Stimulated activated CD8-positive, alpha-beta memory T cell treated with anti-CD3 and anti-CD28 coated beads, Interleukin-15, amount 100 ng/mL, for 1 hour (primary cell): Measurements from ENCODE around the gene DNAJC5.
"Not testable (repeated sequence)": the region's sequence is repeated elsewhere in the genome, so short reads cannot be mapped to it uniquely, and the experiment has no call there.

ENCODE experiments used
- DNase-seq: peaks from one replicate; pipeline ENCODE4 v3.0.0-alpha.2; 2020; ENCODE audit warnings: low read depth

DNAJC5 gene, protein sequence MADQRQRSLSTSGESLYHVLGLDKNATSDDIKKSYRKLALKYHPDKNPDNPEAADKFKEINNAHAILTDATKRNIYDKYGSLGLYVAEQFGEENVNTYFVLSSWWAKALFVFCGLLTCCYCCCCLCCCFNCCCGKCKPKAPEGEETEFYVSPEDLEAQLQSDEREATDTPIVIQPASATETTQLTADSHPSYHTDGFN

GRCh38 chr20:63894358-63895201 is at the start of gene DNAJC5:
Gene DNAJC5 (plus strand): TSS chr20:63895126. CDS start chr20:63928346, 33,220 bp downstream.
- DNase-seq = peak; percentile 90

GRCh38 chr20:63846128-63846771 is 48.7 kb upstream of the DNAJC5 start:
- DNase-seq = no peak

DNA sequence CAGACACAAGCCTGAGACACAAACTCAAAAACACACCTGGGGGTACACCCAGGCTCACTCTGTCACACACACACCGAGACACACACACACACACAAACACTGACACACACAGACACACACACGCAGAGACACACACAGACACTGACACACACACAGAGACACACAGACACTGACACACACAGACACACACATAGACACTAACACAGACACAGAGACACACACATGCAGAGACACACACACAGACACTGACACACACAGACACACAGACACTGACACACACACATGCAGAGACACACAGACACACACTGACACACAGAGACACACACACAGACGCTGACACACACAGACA is 48.1 kb upstream of the DNAJC5 start:
- no peak for DNase-seq

GRCh38 chr20:63847237-63848002 is 47.5 kb upstream of the DNAJC5 start:
- DNase-seq = no peak

DNA sequence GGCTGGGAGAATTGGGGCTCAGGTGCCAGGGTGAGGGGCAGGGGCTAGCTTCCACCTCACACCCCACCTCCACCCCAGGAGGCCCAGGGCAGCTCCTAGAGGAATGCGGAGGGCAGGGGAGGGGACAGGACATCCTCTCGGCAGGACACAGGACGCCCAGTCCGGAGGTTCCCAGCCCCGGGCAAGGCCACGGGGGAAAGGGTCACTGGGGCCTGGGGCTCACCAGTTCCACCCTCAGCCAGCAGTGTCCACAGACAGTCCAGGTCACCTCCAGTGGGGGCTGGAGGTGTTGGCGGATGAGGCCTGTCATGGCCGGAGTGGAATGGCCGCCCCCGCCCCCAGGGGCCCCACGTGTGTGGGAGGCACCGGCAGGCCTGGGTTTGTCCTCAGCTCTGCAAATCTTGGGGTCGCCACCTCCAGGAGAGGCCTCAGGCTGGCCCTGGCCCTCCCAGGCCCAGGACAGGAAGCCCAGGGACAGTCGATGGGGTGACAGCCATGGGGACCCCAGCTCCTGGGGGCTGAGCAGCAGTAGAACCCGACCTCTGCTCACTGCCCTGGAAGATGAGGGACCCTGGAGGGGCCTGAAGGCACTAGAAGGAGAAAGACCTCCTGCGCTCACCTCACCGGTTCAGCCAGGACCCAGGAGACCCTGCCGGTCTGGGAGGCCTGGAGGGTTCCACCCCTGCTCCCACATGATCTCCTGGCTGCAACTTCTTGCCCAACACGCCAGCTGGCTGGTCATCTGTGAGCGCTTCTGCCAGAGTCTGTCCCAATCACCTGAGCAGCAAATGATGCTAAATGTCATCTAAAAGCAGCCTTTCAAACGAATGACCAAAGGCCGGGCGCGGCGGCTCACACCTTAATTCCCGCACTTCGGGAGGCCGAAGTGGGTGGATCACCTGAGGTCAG is 46.7 kb upstream of the DNAJC5 start:
- no peak for DNase-seq

GRCh38 chr20:63850689-63851547 is 44.0 kb upstream of the DNAJC5 start:
- no peak for DNase-seq

DNA sequence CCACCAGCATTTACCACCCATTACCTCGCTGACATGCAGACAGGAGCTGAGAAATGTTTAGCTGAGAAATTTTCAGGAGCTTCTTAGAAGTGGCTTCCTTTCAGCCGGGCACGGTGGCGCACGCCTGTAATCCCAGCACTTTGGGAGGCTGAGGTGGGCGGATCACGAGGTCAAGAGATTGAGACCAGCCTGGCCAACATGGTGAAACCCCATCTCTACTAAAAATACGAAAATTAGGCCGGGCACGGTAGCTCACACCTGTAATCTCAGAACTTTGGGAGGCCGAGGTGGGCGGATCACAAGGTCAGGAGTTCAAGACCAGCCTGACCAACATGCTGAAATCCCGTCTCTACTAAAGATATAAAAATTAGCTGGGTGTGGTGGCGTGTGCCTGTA is 43.4 kb upstream of the DNAJC5 start:
- not testable (repeated sequence) for DNase-seq

- not testable (repeated sequence) for DNase-seq
These were observed 41.2 kb upstream of the DNAJC5 start for GRCh38 chr20:63853733-63854068.

DNA sequence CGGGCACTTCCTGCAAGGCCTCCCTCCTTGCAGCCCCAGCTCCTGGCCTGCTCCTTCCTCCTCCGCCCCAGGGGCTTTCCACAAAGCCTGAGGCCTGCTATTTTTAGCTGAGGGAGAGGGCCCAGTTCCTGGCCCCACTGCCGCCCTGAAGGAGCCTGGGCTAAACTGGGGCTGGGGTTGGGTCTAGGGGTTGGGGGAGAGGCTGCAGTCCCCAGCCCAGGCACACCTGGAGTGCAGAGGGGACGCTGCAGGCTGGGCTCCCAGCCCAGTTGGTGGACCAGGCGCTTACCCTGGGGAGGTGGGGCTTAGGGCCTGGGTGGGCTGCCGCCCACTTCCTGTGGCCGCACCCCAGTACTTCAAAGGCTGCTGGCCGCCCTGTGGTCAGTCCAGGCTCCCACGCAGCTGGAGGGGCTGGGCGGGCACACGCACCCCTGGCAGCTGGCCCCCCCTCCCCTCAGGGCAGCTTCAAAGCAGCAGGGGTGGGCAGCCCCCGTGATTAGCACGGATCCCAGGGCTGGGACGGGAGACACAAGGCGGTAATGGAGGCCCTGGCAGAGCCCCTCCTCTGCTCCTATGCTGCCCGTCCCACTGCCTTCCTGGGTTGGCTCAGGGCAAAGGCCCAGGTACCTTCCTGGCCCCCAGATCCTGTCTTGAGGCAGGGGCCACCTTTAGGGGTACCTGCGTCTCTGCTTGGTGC is 40.7 kb upstream of the DNAJC5 start:
- no peak for DNase-seq

GRCh38 chr20:63854766-63855362 is 40.1 kb upstream of the DNAJC5 start:
- DNase-seq = no peak

- no peak for DNase-seq
These were observed 39.4 kb upstream of the DNAJC5 start for GRCh38 chr20:63855363-63856097.

GRCh38 chr20:63856098-63856511 is 38.8 kb upstream of the DNAJC5 start:
- no peak for DNase-seq

- no peak for DNase-seq
These were observed 37.0 kb upstream of the DNAJC5 start for GRCh38 chr20:63857764-63858392.

- DNase-seq = no peak
These were observed 36.3 kb upstream of the DNAJC5 start for GRCh38 chr20:63858393-63859165.

DNA sequence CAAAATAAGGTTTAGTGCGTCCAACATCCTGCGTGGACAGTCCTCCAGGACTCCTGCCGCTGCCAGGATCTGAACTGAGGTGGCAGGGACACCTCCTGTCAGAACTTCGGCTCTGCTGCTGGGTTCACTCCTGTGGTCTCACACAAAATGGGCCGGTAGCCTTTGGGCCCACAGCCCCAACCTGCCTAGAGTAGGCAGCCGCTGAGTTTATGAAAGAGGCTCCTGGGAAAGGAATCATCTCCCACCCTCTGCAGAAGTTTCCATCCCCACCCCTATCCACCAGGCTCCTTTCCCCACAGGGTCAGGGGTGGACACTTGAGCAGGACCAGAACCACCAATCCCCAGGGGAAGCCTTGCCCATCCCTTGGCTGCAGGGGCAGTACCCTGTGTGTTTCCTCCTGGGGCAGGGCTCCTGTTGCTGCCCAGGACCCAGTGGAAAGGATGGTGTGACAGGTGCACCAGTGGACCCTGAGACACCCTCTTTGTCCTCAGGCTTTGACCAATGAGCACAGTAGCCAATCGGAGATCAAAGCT is 35.7 kb upstream of the DNAJC5 start:
- no peak for DNase-seq

DNA sequence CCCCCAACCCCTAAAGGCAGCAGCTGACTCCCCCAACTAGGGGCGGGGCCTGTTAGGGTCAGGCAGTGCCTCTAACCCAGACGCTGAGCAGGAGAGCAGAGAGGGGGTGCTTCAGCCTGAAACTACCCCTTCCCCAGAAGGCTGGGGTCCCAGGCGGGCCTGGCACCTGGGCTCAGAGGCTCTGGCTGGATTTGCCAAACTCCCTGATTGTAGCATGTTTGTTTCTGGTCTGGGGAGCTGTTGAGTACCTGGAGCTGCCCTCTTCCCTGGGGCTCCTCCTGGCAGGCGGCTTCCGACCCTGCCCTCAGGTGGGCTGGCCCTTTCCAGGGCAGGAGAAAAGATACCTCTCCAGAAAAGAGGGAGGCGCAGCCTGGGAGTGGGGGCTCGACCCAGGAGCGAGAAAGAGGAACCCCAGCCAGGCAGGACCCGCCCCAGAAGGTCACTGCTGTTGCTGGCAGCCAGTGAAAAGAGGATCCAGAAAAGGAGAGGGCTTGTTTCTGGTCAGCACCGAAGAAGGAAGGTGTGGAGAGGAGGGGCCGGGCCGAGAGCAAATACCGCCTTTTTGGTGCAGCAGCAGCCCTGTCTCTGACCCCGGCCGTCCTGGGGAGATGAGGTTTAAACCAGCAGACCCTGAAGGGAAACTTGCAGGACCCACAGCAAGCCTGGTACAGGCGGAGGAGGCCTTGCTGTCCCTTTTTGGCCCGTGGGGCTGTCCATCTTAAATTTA is 34.4 kb upstream of the DNAJC5 start:
- no peak for DNase-seq
